ENCODE results near the gene CAMKMT. TPM values are rescaled to one million over a fixed set of nuclear protein-coding genes. Genes with fewer than 3 reads are reported as not detected.
A peak's percentile ranks its signal among the peaks of the same experiment; 100 is the strongest.

The CAMKMT gene
- total RNA-seq, 1 experiment from 2014 or later: 17.4 TPM

DNA sequence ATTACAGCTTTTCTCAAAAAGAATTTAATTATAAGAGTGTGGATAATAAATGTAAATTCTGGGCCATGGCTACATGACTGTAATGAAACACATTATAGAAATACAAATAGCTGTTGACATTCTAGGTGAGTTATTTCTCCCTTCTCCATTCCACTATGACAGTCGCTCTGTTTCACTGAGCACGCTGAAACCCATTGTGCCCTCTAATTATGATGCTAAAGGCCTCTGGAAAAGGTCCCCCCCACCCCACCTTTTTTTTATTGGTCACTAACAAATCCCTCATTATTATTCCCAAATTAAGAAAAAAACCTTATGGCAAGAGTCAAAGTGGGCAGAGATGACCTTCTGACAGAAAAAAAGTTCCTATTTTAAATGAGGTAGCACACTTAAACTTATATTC is 294.7 kb downstream of the CAMKMT start:
- no peak overlapping the region for H3T11ph ChIP-seq (ENCODE audit: low read length)
- no peak overlapping the region for H4K91ac ChIP-seq (ENCODE audit: insufficient read length, low read depth, low read length)
- TF ChIP-seq, protein P1, sequence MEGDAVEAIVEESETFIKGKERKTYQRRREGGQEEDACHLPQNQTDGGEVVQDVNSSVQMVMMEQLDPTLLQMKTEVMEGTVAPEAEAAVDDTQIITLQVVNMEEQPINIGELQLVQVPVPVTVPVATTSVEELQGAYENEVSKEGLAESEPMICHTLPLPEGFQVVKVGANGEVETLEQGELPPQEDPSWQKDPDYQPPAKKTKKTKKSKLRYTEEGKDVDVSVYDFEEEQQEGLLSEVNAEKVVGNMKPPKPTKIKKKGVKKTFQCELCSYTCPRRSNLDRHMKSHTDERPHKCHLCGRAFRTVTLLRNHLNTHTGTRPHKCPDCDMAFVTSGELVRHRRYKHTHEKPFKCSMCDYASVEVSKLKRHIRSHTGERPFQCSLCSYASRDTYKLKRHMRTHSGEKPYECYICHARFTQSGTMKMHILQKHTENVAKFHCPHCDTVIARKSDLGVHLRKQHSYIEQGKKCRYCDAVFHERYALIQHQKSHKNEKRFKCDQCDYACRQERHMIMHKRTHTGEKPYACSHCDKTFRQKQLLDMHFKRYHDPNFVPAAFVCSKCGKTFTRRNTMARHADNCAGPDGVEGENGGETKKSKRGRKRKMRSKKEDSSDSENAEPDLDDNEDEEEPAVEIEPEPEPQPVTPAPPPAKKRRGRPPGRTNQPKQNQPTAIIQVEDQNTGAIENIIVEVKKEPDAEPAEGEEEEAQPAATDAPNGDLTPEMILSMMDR (conservative IDR thresholded peaks at IDR 0.05): no peak
- Mint-ChIP-seq H3K27ac (peak overlapping the region in 1 of 3 experiments; percentile 72; a peak in 2 of 7 replicates), H3K4me1 (peaks cover 41 to 46% of the 10 kb centered on the region in 2 experiments), H3K27me3 (ENCODE audit: low read depth) (no peaks in the 10 kb centered on the region), H3K36me3 (ENCODE audit: insufficient read depth in 1 of 3, low read depth in 3 of 3) (no peaks in the 10 kb centered on the region), H3K4me3 (no peak overlapping the region), H3K9me3 (no peaks in the 10 kb centered on the region)
- no CpG with 5 or more reads among the region's 2 CpGs for WGBS (ENCODE audit: extremely low coverage, insufficient read length, low lambda C conversion rate)
- H2BK12ac ChIP-seq (ENCODE audit: insufficient read length, low read depth, low read length): no peak overlapping the region
- H4K20me1 ChIP-seq (ENCODE audit: control insufficient read depth, insufficient read depth, insufficient read length): no peaks in the 10 kb centered on the region
- no peak overlapping the region for H2AFZ ChIP-seq (ENCODE audit: low read length)
- H3K27me3 ChIP-seq (ENCODE audit: insufficient read depth, low read length): no peaks in the 10 kb centered on the region
- no peak overlapping the region for H3K4me2 ChIP-seq (ENCODE audit: insufficient read depth, insufficient read length, low read length)
- H4K5ac ChIP-seq (ENCODE audit: insufficient read length, low read depth, low read length): no peak overlapping the region
- H3K18ac ChIP-seq (ENCODE audit: insufficient read length, low read depth, low read length): no peak overlapping the region
- no peaks in the 10 kb centered on the region for H3K79me2 ChIP-seq (ENCODE audit: insufficient read depth, low read length)
- H2AK5ac ChIP-seq (ENCODE audit: insufficient read length, low read length): no peak overlapping the region
- no peak overlapping the region for H3K9ac ChIP-seq (ENCODE audit: extremely low read depth, insufficient read length, low read length)
- H3K14ac ChIP-seq (ENCODE audit: insufficient read depth, low read length): no peak overlapping the region
- no peak overlapping the region for H3K56ac ChIP-seq (ENCODE audit: insufficient read length, low read depth, low read length)
- no peak overlapping the region for H2BK20ac ChIP-seq (ENCODE audit: low read depth, low read length, poor library complexity, severe bottlenecking)
- no peak for DNase-seq
- peaks cover 9% of the 10 kb centered on the region; the same call in 1 of the 2 replicates for H3K4me1 ChIP-seq (ENCODE audit: insufficient read depth, low read length)
- H2BK5ac ChIP-seq (ENCODE audit: insufficient read length, low read length): no peak overlapping the region
- H3K23ac ChIP-seq (ENCODE audit: insufficient read length, low read depth, low read length): no peak overlapping the region
- H3K79me1 ChIP-seq (ENCODE audit: insufficient read depth, low read depth, low read length, poor library complexity, severe bottlenecking): no peaks in the 10 kb centered on the region
- H3K4ac ChIP-seq (ENCODE audit: low read depth, low read length): no peak overlapping the region
- no peaks in the 10 kb centered on the region for H3K9me3 ChIP-seq (ENCODE audit: control insufficient read depth, low read depth, low read length)
- no peaks in the 10 kb centered on the region for H3K23me2 ChIP-seq (ENCODE audit: insufficient read length, low read depth, low read length, poor library complexity, severe bottlenecking)
- no peak overlapping the region for H2BK120ac ChIP-seq (ENCODE audit: low read depth, low read length, poor library complexity, severe bottlenecking)
- no peak overlapping the region for H3K27ac ChIP-seq (ENCODE audit: insufficient read length, low read depth, low read length)
- H4K8ac ChIP-seq (replicated peaks; ENCODE audit: insufficient read length, low read depth, low read length): no peak overlapping the region
- H2BK15ac ChIP-seq (ENCODE audit: low read depth, low read length): no peak overlapping the region

All from H9 (cell line).